GM18505 (cell line): ENCODE measurements around the gene ZNF280A.

ENCODE experiments used
- ATAC-seq: cut with Tn5 transposase; IDR thresholded peaks from one replicate; pipeline ENCODE4 v1.9.1; 2021; ENCODE audit not compliant: unreplicated experiment
- POLR2A ChIP-seq: IDR thresholded peaks from 4 replicates; pipeline ENCODE4 v1.6.1; 2011; ENCODE audit warnings: borderline replicate concordance; ENCODE audit not compliant: insufficient read depth, insufficient read length; ENCODE audit errors: extremely low read depth

The ZNF280A gene

GRCh38 chr22:22550789-22551434 lies 30.8 kb upstream of the ZNF280A start:
- ATAC-seq, result no peak
- no peak for TF ChIP-seq POLR2A

GRCh38 chr22:22548910-22549309 lies 28.8 kb upstream of the ZNF280A start:
- no peak for ATAC-seq
- no peak for TF ChIP-seq POLR2A

GRCh38 chr22:22548317-22548716 lies 28.2 kb upstream of the ZNF280A start:
- TF ChIP-seq POLR2A, result no peak
- ATAC-seq, result no peak

- TF ChIP-seq POLR2A, result no peak
- no peak for ATAC-seq
Measured at GRCh38 chr22:22547692-22548300, 27.7 kb upstream of the ZNF280A start.

- ATAC-seq, result no peak
- TF ChIP-seq POLR2A, result no peak
Measured at GRCh38 chr22:22547226-22547625, 27.2 kb upstream of the ZNF280A start.

GRCh38 chr22:22546490-22546889 lies 26.4 kb upstream of the ZNF280A start:
- ATAC-seq, result no peak
- TF ChIP-seq POLR2A, result no peak

GRCh38 chr22:22545084-22545483 lies 25.0 kb upstream of the ZNF280A start:
- no peak for ATAC-seq
- no peak for TF ChIP-seq POLR2A

GRCh38 chr22:22538226-22538989 lies 18.3 kb upstream of the ZNF280A start:
- no peak for TF ChIP-seq POLR2A
- no peak for ATAC-seq

GRCh38 chr22:22536916-22537315 lies 16.8 kb upstream of the ZNF280A start:
- TF ChIP-seq POLR2A, result no peak
- ATAC-seq, result no peak

- ATAC-seq, result no peak
- TF ChIP-seq POLR2A, result no peak
Measured at GRCh38 chr22:22536515-22536914, 16.4 kb upstream of the ZNF280A start.

- ATAC-seq, result no peak
- TF ChIP-seq POLR2A, result no peak
Measured at GRCh38 chr22:22535662-22536061, 15.6 kb upstream of the ZNF280A start.

GRCh38 chr22:22534604-22535415 lies 14.7 kb upstream of the ZNF280A start:
- no peak for ATAC-seq
- no peak for TF ChIP-seq POLR2A

- TF ChIP-seq POLR2A, result no peak
- ATAC-seq, result no peak
Measured at GRCh38 chr22:22533863-22534262, 13.8 kb upstream of the ZNF280A start.
